WERI-Rb-1 (cell line): ENCODE results near the gene BAIAP3.
A peak's percentile ranks its signal among the peaks of the same experiment; 100 is the strongest.

Experiments used
- DNase-seq: peaks from one replicate; pipeline ENCODE4 v3.0.0-alpha.2; 2020
- H3K27ac ChIP-seq: fragments of 250-450 bp; sonication (Bioruptor Pico); 2 replicates; pipeline ENCODE4 v1.5.1; 2020; ENCODE audit warnings: mild to moderate bottlenecking, moderate library complexity
- H3K27me3 ChIP-seq: fragments of 250-450 bp; sonication (Bioruptor Pico); 2 replicates; pipeline ENCODE4 v1.5.1; 2021; ENCODE audit warnings: mild to moderate bottlenecking, low read depth, moderate library complexity; ENCODE audit not compliant: insufficient read depth, severe bottlenecking
- H3K36me3 ChIP-seq: fragments of 250-450 bp; sonication (Bioruptor Pico); 2 replicates; pipeline ENCODE4 v1.5.1; 2020; ENCODE audit warnings: mild to moderate bottlenecking, moderate library complexity
- H3K4me3 ChIP-seq: 2 replicates; pipeline ENCODE4 v1.5.1; 2011; ENCODE audit warnings: low read depth, mild to moderate bottlenecking, control low read depth, low read length
- H3K9me3 ChIP-seq: fragments of 250-450 bp; sonication (Bioruptor Pico); 2 replicates; pipeline ENCODE4 v1.5.1; 2021; ENCODE audit warnings: mild to moderate bottlenecking, moderate library complexity; ENCODE audit not compliant: severe bottlenecking
- CTCF ChIP-seq: IDR thresholded peaks from 2 replicates; pipeline ENCODE4 v1.5.1; 2011; ENCODE audit warnings: low read depth, mild to moderate bottlenecking, control low read depth, inconsistent platforms, low read length

BAIAP3 gene

DNA sequence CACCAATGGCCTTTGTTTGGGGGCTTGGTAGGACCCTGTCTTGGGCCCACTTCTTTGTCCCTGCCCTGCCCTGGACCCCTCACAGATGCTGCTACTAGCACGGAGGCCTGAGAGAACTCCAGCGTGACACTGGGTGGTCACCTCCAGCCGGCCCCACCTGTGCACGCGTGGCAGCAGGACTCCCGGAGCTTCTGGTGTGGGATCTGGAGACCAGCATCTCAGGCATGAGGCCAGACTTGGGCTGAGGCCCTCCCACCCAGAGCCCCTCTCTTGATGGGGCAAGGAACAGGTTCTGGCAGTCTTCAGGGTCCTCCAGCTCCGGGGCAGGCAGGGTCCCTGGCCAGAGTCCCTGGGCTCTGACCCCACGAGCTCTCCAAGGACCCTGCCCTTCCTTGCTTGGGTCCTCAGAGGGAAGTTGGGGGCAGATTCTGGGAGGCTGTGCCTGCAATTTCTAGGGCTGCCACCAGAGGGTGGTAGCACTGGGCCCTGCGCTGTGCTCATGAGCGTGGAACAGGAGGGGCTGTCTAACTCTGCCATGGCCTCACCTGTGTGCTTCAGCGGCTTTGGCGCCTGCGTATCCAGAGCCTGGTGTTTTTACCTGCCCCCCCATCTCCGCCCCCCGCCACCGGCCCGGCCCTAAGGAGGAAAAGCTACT lies 3.1 kb upstream of the BAIAP3 start:
- peaks cover 9% of the 10 kb centered on the region for H3K9me3 ChIP-seq
- H3K27ac ChIP-seq: no peak overlapping the region
- TF ChIP-seq CTCF: peak; percentile 75
- H3K36me3 ChIP-seq: peaks cover 2% of the 10 kb centered on the region
- H3K4me3 ChIP-seq: no peak overlapping the region
- H3K27me3 ChIP-seq: peaks cover 43% of the 10 kb centered on the region
- no peak for DNase-seq

- peaks cover 9% of the 10 kb centered on the region for H3K9me3 ChIP-seq
- no peak overlapping the region for H3K4me3 ChIP-seq
- H3K27me3 ChIP-seq: peaks cover 51% of the 10 kb centered on the region
- H3K36me3 ChIP-seq: no peaks in the 10 kb centered on the region
- H3K27ac ChIP-seq: no peak overlapping the region
- no peak for TF ChIP-seq CTCF
- DNase-seq: no peak
These were observed 2.3 kb upstream of the BAIAP3 start for GRCh38 chr16:1330931-1331711.

- Histone ChIP-seq H3K4me3 (no peak overlapping the region), H3K27ac (no peak overlapping the region), H3K27me3 (peaks cover 59% of the 10 kb centered on the region), H3K36me3 (no peaks in the 10 kb centered on the region), H3K9me3 (peaks cover 9% of the 10 kb centered on the region)
- no peak for TF ChIP-seq CTCF
- DNase-seq: peak; percentile 51
These were observed 1.5 kb upstream of the BAIAP3 start for GRCh38 chr16:1331712-1332617.

DNA sequence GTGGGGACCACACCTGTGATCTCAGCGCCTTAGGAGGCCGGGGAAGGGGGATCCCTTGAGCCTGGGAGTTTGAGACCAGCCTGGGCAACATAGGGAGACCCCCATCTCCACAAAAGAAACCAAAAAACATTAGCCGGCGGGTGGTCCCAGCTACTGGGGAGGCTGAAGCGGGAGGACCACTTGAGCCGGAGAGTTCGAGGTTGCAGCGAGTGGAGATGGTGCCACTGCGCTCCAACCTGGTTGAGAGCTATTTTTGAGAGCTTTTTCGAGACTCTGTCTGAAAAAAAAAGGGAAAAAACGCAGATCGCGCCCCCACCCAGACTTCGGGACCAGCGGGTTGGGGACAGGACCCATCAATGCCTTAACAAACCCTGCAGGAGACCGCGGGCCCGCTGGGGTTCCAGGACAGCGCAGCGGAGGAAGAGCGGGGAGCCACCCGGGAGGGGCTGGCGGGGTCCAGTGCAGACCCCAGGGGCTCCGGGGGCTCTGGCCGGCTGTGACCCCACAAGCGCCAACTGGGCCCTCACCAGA lies 762 bp upstream of the BAIAP3 start:
- no peak overlapping the region for H3K27ac ChIP-seq
- H3K27me3 ChIP-seq: peaks cover 66% of the 10 kb centered on the region
- H3K36me3 ChIP-seq: no peaks in the 10 kb centered on the region
- no peak overlapping the region for H3K4me3 ChIP-seq
- TF ChIP-seq CTCF: no peak
- peaks cover 9% of the 10 kb centered on the region for H3K9me3 ChIP-seq
- no peak for DNase-seq

DNA sequence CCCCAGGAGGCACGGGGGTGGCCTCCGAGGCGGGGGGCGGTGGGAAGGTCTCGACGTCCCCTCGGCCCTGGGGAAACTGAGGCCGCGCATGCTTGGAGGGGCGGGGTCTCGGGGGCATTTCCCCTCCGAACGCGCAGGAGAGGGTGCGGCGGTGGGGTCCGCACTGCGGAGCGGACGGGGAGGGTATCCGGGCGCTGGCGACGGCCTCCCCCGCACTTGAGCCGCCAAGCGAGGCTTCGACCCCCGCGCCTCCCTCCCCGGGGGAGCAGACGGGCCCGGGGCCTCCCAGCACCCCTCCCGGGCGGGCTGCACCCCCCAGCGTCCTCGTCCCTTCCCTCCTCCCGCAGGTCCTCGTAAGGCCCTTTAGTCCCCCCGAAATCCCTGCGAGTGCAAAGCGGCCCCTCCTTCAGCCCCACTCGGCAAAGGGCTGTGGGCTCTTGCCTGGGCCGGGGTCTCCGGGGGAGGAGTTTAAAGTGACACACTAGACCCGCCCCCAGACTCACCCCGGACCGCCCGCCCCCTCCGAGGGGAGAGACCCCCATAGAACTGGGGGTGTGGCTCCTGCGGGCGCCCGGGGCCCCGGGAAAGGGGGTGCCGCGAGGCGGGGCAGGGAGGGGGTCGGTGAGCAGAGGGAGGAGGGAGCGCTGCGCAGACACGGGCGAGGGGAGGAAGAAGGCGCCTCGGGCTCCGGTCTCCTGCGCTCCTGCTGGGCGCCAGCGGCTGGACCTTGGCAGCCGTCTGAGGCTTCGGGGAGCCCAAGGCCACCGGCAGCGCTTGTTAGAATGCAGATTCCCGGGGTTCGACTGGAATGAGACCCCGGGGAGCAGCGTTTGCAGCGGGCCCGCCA lies 632 bp downstream of the BAIAP3 start:
- peaks cover 77% of the 10 kb centered on the region for H3K27me3 ChIP-seq
- no peak overlapping the region for H3K27ac ChIP-seq
- H3K36me3 ChIP-seq: no peaks in the 10 kb centered on the region
- peak overlapping the region; percentile 28; the same call in 1 of the 2 replicates for H3K4me3 ChIP-seq
- TF ChIP-seq CTCF: no peak
- peaks cover 9% of the 10 kb centered on the region for H3K9me3 ChIP-seq
- no peak for DNase-seq
